Ishikawa (cell line): ENCODE data around the gene TDP2.

Experiments
- CEBPB ChIP-seq: IDR thresholded peaks from 2 replicates; pipeline ENCODE4 v1.6.1; 2012
- CREB1 ChIP-seq: IDR thresholded peaks from 2 replicates; pipeline ENCODE4 v1.6.1; 2012; ENCODE audit warnings: low read depth
- EGR1 ChIP-seq: IDR thresholded peaks from 2 replicates; pipeline ENCODE4 v1.6.1; 2012
- EP300 ChIP-seq: IDR thresholded peaks from 2 replicates; pipeline ENCODE4 v1.6.1; 2012; ENCODE audit warnings: borderline replicate concordance
- FOXM1 ChIP-seq: IDR thresholded peaks from 2 replicates; pipeline ENCODE4 v1.6.1; 2012; ENCODE audit warnings: low read depth, borderline replicate concordance
- MAX ChIP-seq: IDR thresholded peaks from 2 replicates; pipeline ENCODE4 v1.6.1; 2012
- NFIC ChIP-seq: IDR thresholded peaks from 2 replicates; pipeline ENCODE4 v1.6.1; 2012
- RAD21 ChIP-seq: IDR thresholded peaks from 2 replicates; pipeline ENCODE4 v1.6.1; 2012; ENCODE audit warnings: low read depth
- REST ChIP-seq: IDR thresholded peaks from 2 replicates; pipeline ENCODE4 v1.6.1; 2012; ENCODE audit warnings: low read depth, mild to moderate bottlenecking
- TAF1 ChIP-seq: IDR thresholded peaks from 2 replicates; pipeline ENCODE4 v1.6.1; 2012; ENCODE audit warnings: low read depth, mild to moderate bottlenecking
- TCF12 ChIP-seq: IDR thresholded peaks from 2 replicates; pipeline ENCODE4 v1.6.1; 2012; ENCODE audit warnings: low read depth
- TEAD4 ChIP-seq: IDR thresholded peaks from 2 replicates; pipeline ENCODE4 v1.6.1; 2012
- USF1 ChIP-seq: IDR thresholded peaks from 2 replicates; pipeline ENCODE4 v1.6.1; 2012
- YY1 ChIP-seq: IDR thresholded peaks from 2 replicates; pipeline ENCODE4 v1.6.1; 2012; ENCODE audit warnings: low read depth
- ZBTB7A ChIP-seq: IDR thresholded peaks from 2 replicates; pipeline ENCODE4 v1.6.1; 2012; ENCODE audit warnings: low read depth

TDP2 gene

GRCh38 chr6:24668997-24669361 is 2.3 kb upstream of the TDP2 start:
- no peak for TF ChIP-seq NFIC
- TF ChIP-seq CEBPB = no peak
- TF ChIP-seq REST = no peak
- no peak for TF ChIP-seq RAD21
- no peak for TF ChIP-seq FOXM1
- no peak for TF ChIP-seq USF1
- TF ChIP-seq MAX = no peak
- no peak for TF ChIP-seq EGR1
- no peak for TF ChIP-seq EP300
- TF ChIP-seq TAF1 = no peak
- TF ChIP-seq CREB1 = no peak
- TF ChIP-seq YY1 = no peak
- no peak for TF ChIP-seq TCF12
- TF ChIP-seq ZBTB7A = no peak
- no peak for TF ChIP-seq TEAD4

- no peak for TF ChIP-seq TCF12
- no peak for TF ChIP-seq CEBPB
- TF ChIP-seq EGR1 = no peak
- no peak for TF ChIP-seq CREB1
- TF ChIP-seq NFIC = no peak
- no peak for TF ChIP-seq USF1
- no peak for TF ChIP-seq ZBTB7A
- no peak for TF ChIP-seq MAX
Observed at GRCh38 chr6:24667378-24667803, 692 bp upstream of the TDP2 start.

- TF ChIP-seq TEAD4 = no peak
- no peak for TF ChIP-seq EGR1
- no peak for TF ChIP-seq YY1
- TF ChIP-seq USF1 = no peak
- TF ChIP-seq CEBPB = no peak
- TF ChIP-seq RAD21 = no peak
- TF ChIP-seq EP300 = no peak
- no peak for TF ChIP-seq CREB1
Observed at GRCh38 chr6:24666097-24666640, 530 bp downstream of the TDP2 start.

GRCh38 chr6:24664046-24664987 is 2.4 kb downstream of the TDP2 start:
- TF ChIP-seq RAD21 = no peak
- no peak for TF ChIP-seq TCF12
- TF ChIP-seq YY1 = no peak
- no peak for TF ChIP-seq EP300
- TF ChIP-seq TAF1 = no peak

- TF ChIP-seq YY1 (no peak), TAF1 (no peak), TEAD4 (no peak), CEBPB (no peak), USF1 (no peak), EP300 (no peak), CREB1 (no peak)
Observed at GRCh38 chr6:24663189-24663588, 3.5 kb downstream of the TDP2 start.

GRCh38 chr6:24662236-24662635 is 4.5 kb downstream of the TDP2 start:
- TF ChIP-seq TEAD4 = no peak
- TF ChIP-seq MAX = no peak
- no peak for TF ChIP-seq CREB1
- TF ChIP-seq USF1 = no peak
- TF ChIP-seq REST = no peak
- TF ChIP-seq TAF1 = no peak
- TF ChIP-seq EP300 = no peak
- TF ChIP-seq YY1 = no peak
- TF ChIP-seq EGR1 = no peak
- TF ChIP-seq RAD21 = no peak
- TF ChIP-seq FOXM1 = no peak
- TF ChIP-seq ZBTB7A = no peak
- no peak for TF ChIP-seq NFIC
- TF ChIP-seq CEBPB = no peak
- no peak for TF ChIP-seq TCF12
